ENCODE measurements around the gene SEC31A.

SEC31A gene

DNA sequence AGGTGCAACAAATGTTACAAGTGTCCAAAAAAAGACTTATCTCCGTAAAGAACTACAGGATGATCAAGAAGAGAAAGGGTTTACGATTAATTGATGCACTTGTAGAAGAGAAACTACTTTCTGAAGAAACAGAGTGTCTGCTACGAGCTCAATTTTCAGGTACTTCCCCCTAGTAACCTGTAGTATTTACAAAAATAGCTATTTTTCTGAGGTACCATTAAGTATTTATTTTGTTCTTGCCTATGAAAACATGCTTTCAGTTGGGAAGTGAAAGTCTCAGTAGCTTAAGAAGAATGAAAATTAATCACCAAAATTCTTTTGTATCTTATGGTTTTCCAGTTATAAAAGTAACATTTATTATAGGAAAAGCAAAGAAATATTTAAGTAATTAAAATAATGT is 15.5 kb upstream of the SEC31A start:
- H3K27ac ChIP-seq (ENCODE audit: low read length): no peak overlapping the region
- H3K79me2 ChIP-seq (ENCODE audit: low read length): peaks cover 11% of the 10 kb centered on the region
- peaks cover 9% of the 10 kb centered on the region for H3K27me3 ChIP-seq (replicated peaks; ENCODE audit: insufficient read depth, low read length)
- peaks cover 15% of the 10 kb centered on the region; the same call in 1 of the 2 replicates for H3F3A ChIP-seq (ENCODE audit: insufficient read depth, low read length)
- DNase-seq: no peak
- peaks cover 8% of the 10 kb centered on the region; the same call in 1 of the 2 replicates for H4K20me1 ChIP-seq (ENCODE audit: insufficient read depth, low read length)
- H3K36me3 ChIP-seq (replicated peaks; ENCODE audit: insufficient read depth, low read length): no peaks in the 10 kb centered on the region
- TF ChIP-seq, protein P1, sequence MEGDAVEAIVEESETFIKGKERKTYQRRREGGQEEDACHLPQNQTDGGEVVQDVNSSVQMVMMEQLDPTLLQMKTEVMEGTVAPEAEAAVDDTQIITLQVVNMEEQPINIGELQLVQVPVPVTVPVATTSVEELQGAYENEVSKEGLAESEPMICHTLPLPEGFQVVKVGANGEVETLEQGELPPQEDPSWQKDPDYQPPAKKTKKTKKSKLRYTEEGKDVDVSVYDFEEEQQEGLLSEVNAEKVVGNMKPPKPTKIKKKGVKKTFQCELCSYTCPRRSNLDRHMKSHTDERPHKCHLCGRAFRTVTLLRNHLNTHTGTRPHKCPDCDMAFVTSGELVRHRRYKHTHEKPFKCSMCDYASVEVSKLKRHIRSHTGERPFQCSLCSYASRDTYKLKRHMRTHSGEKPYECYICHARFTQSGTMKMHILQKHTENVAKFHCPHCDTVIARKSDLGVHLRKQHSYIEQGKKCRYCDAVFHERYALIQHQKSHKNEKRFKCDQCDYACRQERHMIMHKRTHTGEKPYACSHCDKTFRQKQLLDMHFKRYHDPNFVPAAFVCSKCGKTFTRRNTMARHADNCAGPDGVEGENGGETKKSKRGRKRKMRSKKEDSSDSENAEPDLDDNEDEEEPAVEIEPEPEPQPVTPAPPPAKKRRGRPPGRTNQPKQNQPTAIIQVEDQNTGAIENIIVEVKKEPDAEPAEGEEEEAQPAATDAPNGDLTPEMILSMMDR (IDR thresholded peaks at IDR 0.05; ENCODE audit: low read length): no peak
- TF ChIP-seq EZH2phosphoT487 (IDR thresholded peaks at IDR 0.05; ENCODE audit: low read length) (no peak), EZH2 (optimal IDR thresholded peaks at IDR 0.05; ENCODE audit: low read depth, low read length) (no peak)
- no peak overlapping the region for H3K9ac ChIP-seq (ENCODE audit: low read length)
- no peaks in the 10 kb centered on the region for H3K9me3 ChIP-seq (replicated peaks; ENCODE audit: insufficient read depth, low read length)
- no peak overlapping the region for H3K4me2 ChIP-seq (ENCODE audit: low read depth, low read length)
- no peak overlapping the region for H3K4me3 ChIP-seq (ENCODE audit: low read length)
- H3K4me1 ChIP-seq (ENCODE audit: low read length): 0 out of 2 replicates have a peak, but pooled peaks cover 13% of the 10 kb centered on the region
- H3K9me2 ChIP-seq (replicated peaks; ENCODE audit: insufficient read depth, low read length): no peaks in the 10 kb centered on the region
- H2AFZ ChIP-seq (ENCODE audit: low read length): no peak overlapping the region

GRCh38 chr4:82905205-82905604 is 14.3 kb upstream of the SEC31A start:
- TF ChIP-seq, protein P1 (IDR thresholded peaks at IDR 0.05; ENCODE audit: low read length): no peak
- 0 out of 2 replicates have a peak, but pooled peaks have one; percentile 85 for TF ChIP-seq EZH2phosphoT487 (IDR thresholded peaks at IDR 0.05; ENCODE audit: low read length)
- H3F3A ChIP-seq (ENCODE audit: insufficient read depth, low read length): peaks cover 25% of the 10 kb centered on the region
- H3K9me2 ChIP-seq (replicated peaks; ENCODE audit: insufficient read depth, low read length): no peaks in the 10 kb centered on the region
- H3K27me3 ChIP-seq (replicated peaks; ENCODE audit: insufficient read depth, low read length): peaks cover 9% of the 10 kb centered on the region
- peaks cover 12% of the 10 kb centered on the region for H3K79me2 ChIP-seq (ENCODE audit: low read length)
- no peaks in the 10 kb centered on the region for H3K36me3 ChIP-seq (replicated peaks; ENCODE audit: insufficient read depth, low read length)
- DNase-seq: peak; percentile 68
- no peak overlapping the region for H3K9ac ChIP-seq (ENCODE audit: low read length)
- peaks cover 8% of the 10 kb centered on the region; the same call in 1 of the 2 replicates for H4K20me1 ChIP-seq (ENCODE audit: insufficient read depth, low read length)
- no peak overlapping the region for H3K4me2 ChIP-seq (ENCODE audit: low read depth, low read length)
- H3K27ac ChIP-seq (ENCODE audit: low read length): no peak overlapping the region
- H3K9me3 ChIP-seq (replicated peaks; ENCODE audit: insufficient read depth, low read length): no peaks in the 10 kb centered on the region
- H3K4me1 ChIP-seq (ENCODE audit: low read length): 0 out of 2 replicates have a peak, but pooled peaks cover 13% of the 10 kb centered on the region
- no peak overlapping the region for H3K4me3 ChIP-seq (ENCODE audit: low read length)
- H2AFZ ChIP-seq (ENCODE audit: low read length): no peak overlapping the region

DNA sequence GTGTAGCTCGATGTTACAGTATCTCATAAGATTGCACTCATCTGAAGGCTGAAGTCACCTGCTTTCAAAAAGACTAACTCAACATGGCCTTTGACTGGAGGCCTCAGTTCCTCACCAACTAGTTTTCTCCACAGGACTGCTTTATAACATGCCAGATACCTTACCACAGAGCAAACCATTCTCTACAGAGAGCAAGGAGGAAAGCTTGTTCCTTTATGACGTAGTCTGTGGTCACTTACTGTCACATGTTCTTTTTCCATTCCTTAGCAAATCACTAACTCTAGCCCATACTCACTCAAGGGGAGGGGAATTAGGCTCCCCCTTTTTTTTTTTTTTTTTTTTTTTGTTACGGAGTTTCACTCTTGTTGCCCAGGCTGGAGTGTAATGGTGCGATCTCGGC is 12.8 kb upstream of the SEC31A start:
- Histone ChIP-seq H2AFZ (ENCODE audit: low read length) (no peak overlapping the region), H3K9me2 (replicated peaks; ENCODE audit: insufficient read depth, low read length) (no peaks in the 10 kb centered on the region), H3K9ac (ENCODE audit: low read length) (no peak overlapping the region), H3K9me3 (replicated peaks; ENCODE audit: insufficient read depth, low read length) (no peaks in the 10 kb centered on the region), H3F3A (ENCODE audit: insufficient read depth, low read length) (peaks cover 35% of the 10 kb centered on the region), H3K27me3 (replicated peaks; ENCODE audit: insufficient read depth, low read length) (peaks cover 9% of the 10 kb centered on the region), H3K27ac (ENCODE audit: low read length) (no peak overlapping the region), H3K4me2 (ENCODE audit: low read depth, low read length) (no peak overlapping the region), H3K4me1 (ENCODE audit: low read length) (0 out of 2 replicates have a peak, but pooled peaks cover 13% of the 10 kb centered on the region), H3K36me3 (replicated peaks; ENCODE audit: insufficient read depth, low read length) (no peaks in the 10 kb centered on the region), H3K4me3 (ENCODE audit: low read length) (no peak overlapping the region), H3K79me2 (ENCODE audit: low read length) (peaks cover 26% of the 10 kb centered on the region), H4K20me1 (ENCODE audit: insufficient read depth, low read length) (peaks cover 8% of the 10 kb centered on the region; the same call in 1 of the 2 replicates)
- no peak for TF ChIP-seq EZH2phosphoT487 (IDR thresholded peaks at IDR 0.05; ENCODE audit: low read length)
- TF ChIP-seq, protein P1 (IDR thresholded peaks at IDR 0.05; ENCODE audit: low read length): no peak
- TF ChIP-seq EZH2 (optimal IDR thresholded peaks at IDR 0.05; ENCODE audit: low read depth, low read length): no peak
- no peak for DNase-seq
